WERI-Rb-1 (cell line): Measurements from ENCODE around the gene DYNLT3.

Experiments used
- DNase-seq: peaks from one replicate; pipeline ENCODE4 v3.0.0-alpha.2; 2020
- H3K27ac ChIP-seq: fragments of 250-450 bp; sonication (Bioruptor Pico); 2 replicates; pipeline ENCODE4 v1.5.1; 2020; ENCODE audit warnings: mild to moderate bottlenecking, moderate library complexity
- H3K27me3 ChIP-seq: fragments of 250-450 bp; sonication (Bioruptor Pico); 2 replicates; pipeline ENCODE4 v1.5.1; 2021; ENCODE audit warnings: mild to moderate bottlenecking, low read depth, moderate library complexity; ENCODE audit not compliant: insufficient read depth, severe bottlenecking
- H3K36me3 ChIP-seq: fragments of 250-450 bp; sonication (Bioruptor Pico); 2 replicates; pipeline ENCODE4 v1.5.1; 2020; ENCODE audit warnings: mild to moderate bottlenecking, moderate library complexity
- H3K4me3 ChIP-seq: 2 replicates; pipeline ENCODE4 v1.5.1; 2011; ENCODE audit warnings: low read depth, mild to moderate bottlenecking, control low read depth, low read length
- H3K9me3 ChIP-seq: fragments of 250-450 bp; sonication (Bioruptor Pico); 2 replicates; pipeline ENCODE4 v1.5.1; 2021; ENCODE audit warnings: mild to moderate bottlenecking, moderate library complexity; ENCODE audit not compliant: severe bottlenecking
- TF ChIP-seq, protein P1 (sequence below): IDR thresholded peaks from 2 replicates; pipeline ENCODE4 v1.5.1; 2011; ENCODE audit warnings: low read depth, mild to moderate bottlenecking, control low read depth, inconsistent platforms, low read length

Gene DYNLT3

DNA sequence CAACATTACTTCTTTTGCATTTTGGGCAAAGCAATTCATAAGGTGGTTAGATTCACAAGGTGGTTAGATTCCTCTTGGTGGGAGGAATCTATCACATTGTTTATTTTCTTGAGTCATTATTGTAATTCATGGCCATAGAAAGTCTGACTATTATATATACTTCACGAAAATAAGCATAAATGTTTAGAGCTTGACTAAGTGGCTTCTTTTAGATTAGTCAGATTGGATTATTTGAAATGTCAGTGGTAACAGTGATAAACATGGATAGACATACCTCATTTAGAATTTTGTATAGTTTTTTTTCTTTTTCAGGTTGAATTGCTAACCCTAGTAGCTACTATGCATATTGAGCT is 24.9 kb upstream of the DYNLT3 start:
- H3K9me3 ChIP-seq = no peaks in the 10 kb centered on the region
- no peaks in the 10 kb centered on the region for H3K36me3 ChIP-seq
- no peaks in the 10 kb centered on the region for H3K27me3 ChIP-seq
- DNase-seq = no peak
- TF ChIP-seq, protein P1, sequence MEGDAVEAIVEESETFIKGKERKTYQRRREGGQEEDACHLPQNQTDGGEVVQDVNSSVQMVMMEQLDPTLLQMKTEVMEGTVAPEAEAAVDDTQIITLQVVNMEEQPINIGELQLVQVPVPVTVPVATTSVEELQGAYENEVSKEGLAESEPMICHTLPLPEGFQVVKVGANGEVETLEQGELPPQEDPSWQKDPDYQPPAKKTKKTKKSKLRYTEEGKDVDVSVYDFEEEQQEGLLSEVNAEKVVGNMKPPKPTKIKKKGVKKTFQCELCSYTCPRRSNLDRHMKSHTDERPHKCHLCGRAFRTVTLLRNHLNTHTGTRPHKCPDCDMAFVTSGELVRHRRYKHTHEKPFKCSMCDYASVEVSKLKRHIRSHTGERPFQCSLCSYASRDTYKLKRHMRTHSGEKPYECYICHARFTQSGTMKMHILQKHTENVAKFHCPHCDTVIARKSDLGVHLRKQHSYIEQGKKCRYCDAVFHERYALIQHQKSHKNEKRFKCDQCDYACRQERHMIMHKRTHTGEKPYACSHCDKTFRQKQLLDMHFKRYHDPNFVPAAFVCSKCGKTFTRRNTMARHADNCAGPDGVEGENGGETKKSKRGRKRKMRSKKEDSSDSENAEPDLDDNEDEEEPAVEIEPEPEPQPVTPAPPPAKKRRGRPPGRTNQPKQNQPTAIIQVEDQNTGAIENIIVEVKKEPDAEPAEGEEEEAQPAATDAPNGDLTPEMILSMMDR = no peak
- H3K27ac ChIP-seq = no peak overlapping the region
- H3K4me3 ChIP-seq = no peak overlapping the region

DNA sequence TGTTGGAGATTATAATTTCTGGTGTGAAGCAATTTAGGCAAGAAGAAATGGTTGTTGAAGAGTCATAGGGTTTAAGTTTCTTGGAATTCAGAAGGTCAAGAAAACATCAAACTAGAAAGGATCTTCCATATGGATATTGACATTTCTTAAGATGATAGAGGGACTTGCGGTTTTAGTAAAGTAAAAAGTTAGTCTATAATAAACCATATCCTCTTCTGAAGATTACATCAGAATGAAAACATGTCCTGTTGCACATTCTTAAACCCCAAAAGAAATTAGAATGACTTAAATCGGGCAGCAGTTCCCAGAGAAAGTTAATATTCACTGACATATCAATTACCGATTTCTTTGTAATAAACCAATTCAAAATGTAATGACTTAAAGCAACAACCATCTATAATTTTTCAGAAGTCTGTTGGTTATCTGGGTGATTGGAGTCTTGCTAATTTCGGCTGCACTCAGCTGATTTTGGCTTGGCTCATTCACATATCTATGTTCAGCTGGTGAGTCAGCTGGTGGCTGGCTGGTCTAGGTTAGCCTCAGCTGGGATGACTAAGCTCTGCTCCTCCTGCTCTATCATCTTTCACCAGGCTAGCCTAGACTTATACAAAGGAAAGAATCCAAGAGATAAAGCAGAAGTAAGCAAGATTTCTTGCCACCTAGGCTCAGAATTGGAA is 24.4 kb upstream of the DYNLT3 start:
- DNase-seq = no peak
- no peaks in the 10 kb centered on the region for H3K36me3 ChIP-seq
- TF ChIP-seq, protein P1 = no peak
- H3K9me3 ChIP-seq = no peaks in the 10 kb centered on the region
- no peaks in the 10 kb centered on the region for H3K27me3 ChIP-seq
- H3K4me3 ChIP-seq = no peak overlapping the region
- H3K27ac ChIP-seq = no peak overlapping the region

DNA sequence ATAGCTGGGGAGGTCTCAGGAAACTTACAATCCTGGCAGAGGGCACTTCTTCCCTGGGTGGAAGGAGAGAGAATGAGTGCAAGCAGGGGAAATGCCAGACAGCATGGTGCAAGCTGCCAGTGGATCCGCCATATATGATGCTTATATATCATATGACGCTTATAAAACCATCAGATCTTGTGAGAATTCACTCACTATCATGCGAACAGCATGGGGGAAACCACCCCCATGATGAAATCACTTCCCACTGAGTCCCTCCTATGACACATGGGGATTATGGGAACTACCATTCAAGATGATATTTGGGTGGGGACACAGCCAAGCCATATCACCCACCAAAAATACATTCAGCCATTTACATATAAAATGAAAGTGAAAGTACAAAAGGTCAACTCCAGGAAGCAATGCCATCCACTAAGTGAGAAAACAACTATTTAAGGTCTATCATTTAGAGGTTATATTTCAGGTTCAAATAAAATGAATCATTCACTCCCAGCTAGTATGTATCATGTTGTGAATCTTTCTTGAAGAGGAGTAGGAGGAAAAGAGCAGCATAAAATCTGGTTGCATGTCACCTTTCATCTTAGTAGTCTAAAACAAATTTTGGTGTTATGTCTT is 20.3 kb upstream of the DYNLT3 start:
- DNase-seq = no peak
- TF ChIP-seq, protein P1 = no peak
- Histone ChIP-seq H3K27me3 (no peaks in the 10 kb centered on the region), H3K27ac (no peak overlapping the region), H3K4me3 (no peak overlapping the region), H3K9me3 (no peaks in the 10 kb centered on the region), H3K36me3 (no peaks in the 10 kb centered on the region)

DNA sequence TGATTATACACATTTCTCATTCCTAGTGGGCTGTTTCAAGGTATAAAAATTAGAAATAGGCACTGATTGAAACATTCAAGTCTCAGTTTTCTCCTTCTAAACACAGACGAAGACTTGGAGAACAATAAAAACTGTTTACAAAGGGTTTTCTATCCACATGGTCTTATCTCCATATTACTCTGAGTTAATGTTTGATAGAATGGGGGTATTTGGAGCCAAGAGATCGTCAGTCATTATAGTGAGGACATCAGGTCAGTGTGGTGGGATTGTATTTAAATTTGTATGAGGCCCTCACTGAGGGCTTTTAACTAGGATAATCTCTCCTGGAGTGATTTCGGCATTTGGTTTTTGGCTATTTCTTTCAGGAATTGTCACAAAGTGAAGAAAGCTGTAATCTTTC is 16.4 kb upstream of the DYNLT3 start:
- TF ChIP-seq, protein P1 = no peak
- Histone ChIP-seq H3K9me3 (no peaks in the 10 kb centered on the region), H3K4me3 (no peak overlapping the region)

DNA sequence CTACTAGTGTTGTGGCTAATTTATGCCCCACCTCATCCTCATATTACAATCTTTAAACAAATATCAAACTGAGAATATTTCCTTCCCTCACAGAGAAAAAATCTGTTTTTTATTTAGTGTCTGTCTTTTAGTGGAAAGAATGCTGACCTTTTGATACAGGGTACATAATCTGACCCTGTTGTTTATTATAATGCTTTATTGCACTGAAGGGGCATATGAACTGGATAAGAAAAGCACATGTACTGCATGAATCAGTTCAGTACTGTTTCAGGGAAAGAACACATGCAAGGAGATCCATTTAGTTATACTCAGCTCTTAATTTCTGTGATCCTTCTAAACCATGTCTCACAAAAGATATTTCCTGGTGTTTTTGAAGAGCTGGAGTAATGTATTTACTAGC is 15.5 kb upstream of the DYNLT3 start:
- TF ChIP-seq, protein P1 = no peak
- H3K36me3 ChIP-seq = no peaks in the 10 kb centered on the region
- H3K27me3 ChIP-seq = peaks cover 4% of the 10 kb centered on the region
- DNase-seq = no peak
- H3K4me3 ChIP-seq = no peak overlapping the region
- no peak overlapping the region for H3K27ac ChIP-seq
- no peaks in the 10 kb centered on the region for H3K9me3 ChIP-seq

More for the DNA sequence above, 16.4 kb upstream of the DYNLT3 start:
- no peak overlapping the region for H3K27ac ChIP-seq
- H3K36me3 ChIP-seq = no peaks in the 10 kb centered on the region
- DNase-seq = no peak
- peaks cover 4% of the 10 kb centered on the region for H3K27me3 ChIP-seq

DNA sequence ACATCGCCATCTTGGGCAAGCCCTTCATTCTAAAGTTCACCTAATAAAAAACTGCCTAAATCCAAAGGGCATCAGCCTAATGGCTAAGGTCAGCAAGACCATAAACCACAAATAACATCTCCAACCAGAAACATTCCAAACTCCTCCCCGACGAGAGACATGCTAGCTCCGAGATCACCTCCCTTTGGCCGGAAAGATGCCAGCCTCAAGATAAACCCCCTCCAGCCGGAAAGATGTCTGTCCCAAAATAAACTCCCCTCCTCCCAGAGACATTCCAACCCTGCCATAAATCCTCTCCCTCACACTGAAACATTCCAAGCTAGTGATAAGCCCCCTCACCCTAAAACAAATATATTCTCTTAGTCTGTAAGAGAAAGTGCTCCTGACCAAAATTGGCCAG is 13.3 kb upstream of the DYNLT3 start:
- DNase-seq = no peak
- no peak overlapping the region for H3K27ac ChIP-seq
- TF ChIP-seq, protein P1 = no peak
- no peaks in the 10 kb centered on the region for H3K9me3 ChIP-seq
- no peak overlapping the region for H3K4me3 ChIP-seq
- peaks cover 4% of the 10 kb centered on the region for H3K27me3 ChIP-seq
- no peaks in the 10 kb centered on the region for H3K36me3 ChIP-seq
